Panc1 (cell line): ENCODE data around the gene MRPL22.

Experiments
- CTCF ChIP-seq: fragments of 450-650 bp; IDR thresholded peaks from 2 replicates; pipeline ENCODE4 v1.5.1; 2017; ENCODE audit warnings: mild to moderate bottlenecking
- REST ChIP-seq, 2 experiments: IDR thresholded peaks; 2 replicates each; pipeline ENCODE4 v1.6.1; 2011 to 2012; ENCODE audit warnings: low read depth in 2 of 2, control low read depth in 1 of 2, low read length in 1 of 2, mild to moderate bottlenecking in 1 of 2, moderate library complexity in 1 of 2; ENCODE audit not compliant: insufficient read depth in 1 of 2

- TF ChIP-seq CTCF (no peak), REST (IDR thresholded peaks at IDR 0.05; ENCODE audit: insufficient read depth in 1 of 2, low read depth in 2 of 2, low read length in 1 of 2) (no peak)
These were observed 40.8 kb upstream of the MRPL22 start for GRCh38 chr5:154900066-154900465.
